HG03139 (cell line): ENCODE data around the gene PYDC1.
A peak's percentile ranks its signal among the peaks of the same experiment; 100 is the strongest.
"Not testable (repeated sequence)": the region's sequence is repeated elsewhere in the genome, so short reads cannot be mapped to it uniquely, and the experiment has no call there.

Source experiments
- ATAC-seq: cut with Tn5 transposase; IDR thresholded peaks from one replicate; pipeline ENCODE4 v1.9.1; 2021; ENCODE audit not compliant: unreplicated experiment

Gene PYDC1

GRCh38 chr16:31181102-31181830 is 35.7 kb downstream of the PYDC1 start:
- no peak for ATAC-seq

GRCh38 chr16:31179747-31180459 is 37.0 kb downstream of the PYDC1 start, which contains the start of gene FUS:
Gene FUS, plus strand, starts transcription at chr16:31180139. Its CDS starts 76 bp downstream, at chr16:31180215.
- peak; percentile 42 for ATAC-seq

- peak; percentile 0 for ATAC-seq
Observed at GRCh38 chr16:31179219-31179746, 37.7 kb downstream of the PYDC1 start.

- no peak for ATAC-seq
Observed at GRCh38 chr16:31177136-31177535, 39.8 kb downstream of the PYDC1 start.

GRCh38 chr16:31170048-31170447 is 46.9 kb downstream of the PYDC1 start:
- not testable (repeated sequence) for ATAC-seq

- ATAC-seq = no peak
Observed at GRCh38 chr16:31168848-31169247, 48.1 kb downstream of the PYDC1 start.

GRCh38 chr16:31167315-31167714 is 49.6 kb downstream of the PYDC1 start:
- no peak for ATAC-seq
